HUES48 (cell line): ENCODE measurements around the gene RAB3D.
"Not testable (repeated sequence)": the region's sequence is repeated elsewhere in the genome, so short reads cannot be mapped to it uniquely, and the experiment has no call there.

ENCODE experiments used
- H3K27ac ChIP-seq: one replicate; pipeline ENCODE4 v1.7.0; 2013; ENCODE audit warnings: low read depth, low read length, inconsistent platforms
- H3K27me3 ChIP-seq: 2 replicates; pipeline ENCODE4 v1.6.1; 2013; ENCODE audit warnings: mild to moderate bottlenecking, low read length; ENCODE audit not compliant: control insufficient read depth, insufficient read depth
- H3K36me3 ChIP-seq: 2 replicates; pipeline ENCODE4 v1.6.1; 2013; ENCODE audit warnings: low read length; ENCODE audit not compliant: control insufficient read depth, insufficient read depth
- H3K4me1 ChIP-seq: 2 replicates; pipeline ENCODE4 v1.6.1; 2013; ENCODE audit warnings: mild to moderate bottlenecking, low read length; ENCODE audit not compliant: control insufficient read depth, insufficient read depth
- H3K4me3 ChIP-seq: 2 replicates; pipeline ENCODE4 v1.5.1; 2013; ENCODE audit warnings: mild to moderate bottlenecking, low read depth, low read length
- H3K9ac ChIP-seq: 2 replicates; pipeline ENCODE4 v1.6.1; 2013; ENCODE audit warnings: mild to moderate bottlenecking, low read depth, low read length, moderate library complexity
- H3K9me3 ChIP-seq: 2 replicates; pipeline ENCODE4 v1.6.1; 2013; ENCODE audit warnings: low read length; ENCODE audit not compliant: control insufficient read depth, insufficient read depth

Gene RAB3D

GRCh38 chr19:11320278-11320995, 19.0 kb downstream of the RAB3D start:
- H3K27me3 ChIP-seq, H3K9ac ChIP-seq, H3K4me1 ChIP-seq, H3K27ac ChIP-seq, H3K36me3 ChIP-seq, H3K4me3 ChIP-seq, H3K9me3 ChIP-seq: not testable (repeated sequence)

GRCh38 chr19:11306337-11306736, 33.1 kb downstream of the RAB3D start:
- Histone ChIP-seq H3K9me3 (no peaks in the 10 kb centered on the region), H3K9ac (no peak overlapping the region), H3K4me1 (no peaks in the 10 kb centered on the region), H3K27ac (no peak overlapping the region), H3K27me3 (no peaks in the 10 kb centered on the region), H3K4me3 (no peak overlapping the region), H3K36me3 (no peaks in the 10 kb centered on the region)

GRCh38 chr19:11304936-11305335, 34.5 kb downstream of the RAB3D start:
- H3K4me3 ChIP-seq: no peak overlapping the region
- no peak overlapping the region for H3K27ac ChIP-seq
- no peaks in the 10 kb centered on the region for H3K36me3 ChIP-seq
- H3K4me1 ChIP-seq: no peaks in the 10 kb centered on the region
- H3K9me3 ChIP-seq: no peaks in the 10 kb centered on the region
- no peaks in the 10 kb centered on the region for H3K27me3 ChIP-seq
- no peak overlapping the region for H3K9ac ChIP-seq

GRCh38 chr19:11300811-11301120, 38.7 kb downstream of the RAB3D start:
- H3K9me3 ChIP-seq: no peaks in the 10 kb centered on the region
- H3K9ac ChIP-seq: no peak overlapping the region
- no peaks in the 10 kb centered on the region for H3K27me3 ChIP-seq
- no peaks in the 10 kb centered on the region for H3K36me3 ChIP-seq
- no peak overlapping the region for H3K4me3 ChIP-seq
- H3K4me1 ChIP-seq: no peaks in the 10 kb centered on the region
- no peak overlapping the region for H3K27ac ChIP-seq

- Histone ChIP-seq H3K4me1 (no peaks in the 10 kb centered on the region), H3K9ac (no peak overlapping the region), H3K27me3 (no peaks in the 10 kb centered on the region), H3K4me3 (no peak overlapping the region), H3K36me3 (no peaks in the 10 kb centered on the region), H3K27ac (no peak overlapping the region), H3K9me3 (no peaks in the 10 kb centered on the region)
Measured at GRCh38 chr19:11299946-11300810, 39.3 kb downstream of the RAB3D start.

DNA sequence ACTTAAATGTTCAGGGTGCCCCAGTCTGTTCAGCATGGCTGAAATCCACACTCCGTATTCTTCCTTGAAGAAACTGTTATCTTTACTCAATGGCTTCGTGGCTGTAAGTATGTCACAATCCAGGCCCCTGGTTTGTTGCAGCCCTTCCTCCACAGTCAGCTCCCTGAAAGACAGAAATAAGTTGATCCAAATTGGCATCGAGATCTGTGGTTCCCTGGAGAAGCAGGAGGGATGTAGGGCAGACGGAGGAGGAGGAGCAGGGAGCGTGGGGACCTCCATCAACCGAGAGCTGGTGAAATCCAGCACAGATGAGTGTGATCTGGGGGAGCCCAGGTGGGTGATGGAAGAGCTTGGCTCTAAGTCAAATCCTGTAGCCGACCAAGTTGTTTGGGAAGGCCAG, 43.2 kb downstream of the RAB3D start:
- H3K27me3 ChIP-seq: no peaks in the 10 kb centered on the region
- no peak overlapping the region for H3K4me3 ChIP-seq

GRCh38 chr19:11295665-11296245, 43.7 kb downstream of the RAB3D start, which contains the start of gene TSPAN16:
TSS of gene TSPAN16 (plus strand) at chr19:11296160. CDS start at chr19:11296298, 138 bp downstream.
- no peak within 1 kb of the TSS for H3K27ac ChIP-seq
- no peaks in the 10 kb centered on the region for H3K36me3 ChIP-seq
- H3K4me3 ChIP-seq: no peak within 1 kb of the TSS
- H3K9me3 ChIP-seq: no peaks in the 10 kb centered on the region
- no peak within 1 kb of the TSS for H3K9ac ChIP-seq
- H3K4me1 ChIP-seq: peaks cover 3% of the 10 kb centered on the region; the same call in 1 of the 2 replicates
- H3K27me3 ChIP-seq: no peaks in the 10 kb centered on the region

More for the DNA sequence above, 43.2 kb downstream of the RAB3D start:
- Histone ChIP-seq H3K9me3 (no peaks in the 10 kb centered on the region), H3K36me3 (no peaks in the 10 kb centered on the region), H3K9ac (no peak overlapping the region), H3K4me1 (peaks cover 3% of the 10 kb centered on the region; the same call in 1 of the 2 replicates), H3K27ac (no peak overlapping the region)

- Histone ChIP-seq H3K9me3 (no peaks in the 10 kb centered on the region), H3K36me3 (no peaks in the 10 kb centered on the region), H3K27me3 (no peaks in the 10 kb centered on the region), H3K4me1 (peaks cover 3% of the 10 kb centered on the region; the same call in 1 of the 2 replicates), H3K9ac (no peak overlapping the region), H3K27ac (no peak overlapping the region), H3K4me3 (no peak overlapping the region)
Measured at GRCh38 chr19:11295180-11295579, 44.3 kb downstream of the RAB3D start.

GRCh38 chr19:11293433-11294389, 45.7 kb downstream of the RAB3D start:
- Histone ChIP-seq H3K4me1 (peaks cover 3% of the 10 kb centered on the region; the same call in 1 of the 2 replicates), H3K27ac (no peak overlapping the region), H3K9me3 (no peaks in the 10 kb centered on the region), H3K9ac (no peak overlapping the region), H3K4me3 (peak overlapping the region; percentile 40), H3K36me3 (no peaks in the 10 kb centered on the region), H3K27me3 (no peaks in the 10 kb centered on the region)

- Histone ChIP-seq H3K27ac (no peak overlapping the region), H3K4me1 (peaks cover 3% of the 10 kb centered on the region; the same call in 1 of the 2 replicates), H3K9ac (no peak overlapping the region), H3K4me3 (no peak overlapping the region), H3K36me3 (no peaks in the 10 kb centered on the region), H3K27me3 (no peaks in the 10 kb centered on the region), H3K9me3 (no peaks in the 10 kb centered on the region)
Measured at GRCh38 chr19:11291991-11292390, 47.5 kb downstream of the RAB3D start.
